Mesendoderm (in vitro differentiated cells): ENCODE data around the gene UQCC3.

Source experiments
- DNase-seq: peaks from one replicate; pipeline ENCODE4 v3.0.0; 2013
- H2AK5ac ChIP-seq: 2 replicates; pipeline ENCODE4 v1.6.1; 2013; ENCODE audit warnings: low read length, inconsistent platforms
- H2BK120ac ChIP-seq: 2 replicates; pipeline ENCODE4 v1.6.1; 2013; ENCODE audit warnings: low read depth, mild to moderate bottlenecking, low read length, moderate library complexity, mixed read lengths
- H2BK15ac ChIP-seq: replicated peaks from 2 replicates; pipeline ENCODE4 v1.6.1; 2013; ENCODE audit warnings: low read depth, mild to moderate bottlenecking, moderate library complexity
- H2BK5ac ChIP-seq: 2 replicates; pipeline ENCODE4 v1.6.1; 2013; ENCODE audit warnings: low read length, inconsistent platforms
- H3K18ac ChIP-seq: 2 replicates; pipeline ENCODE4 v1.6.1; 2013; ENCODE audit warnings: mild to moderate bottlenecking, low read length, mixed read lengths
- H3K23ac ChIP-seq: one replicate; pipeline ENCODE4 v1.6.1; 2013; ENCODE audit warnings: low read length
- H3K27ac ChIP-seq: 2 replicates; pipeline ENCODE4 v1.5.1; 2013; ENCODE audit warnings: low read depth, mild to moderate bottlenecking, inconsistent platforms, low read length, moderate library complexity
- H3K27me3 ChIP-seq: 2 replicates; pipeline ENCODE4 v1.6.1; 2013; ENCODE audit warnings: low read length, control low read depth, mild to moderate bottlenecking, inconsistent platforms; ENCODE audit not compliant: insufficient read depth, poor library complexity
- H3K36me3 ChIP-seq: 2 replicates; pipeline ENCODE4 v1.6.1; 2013; ENCODE audit warnings: low read length, inconsistent platforms; ENCODE audit not compliant: control insufficient read depth, insufficient read depth
- H3K4ac ChIP-seq: one replicate; pipeline ENCODE4 v1.6.1; 2013; ENCODE audit warnings: low read depth, mild to moderate bottlenecking, low read length, moderate library complexity
- H3K4me1 ChIP-seq: 2 replicates; pipeline ENCODE4 v1.6.1; 2013; ENCODE audit warnings: low read depth, low read length, inconsistent platforms; ENCODE audit not compliant: control insufficient read depth
- H3K4me2 ChIP-seq: 2 replicates; pipeline ENCODE4 v1.6.1; 2013; ENCODE audit warnings: low read length
- H3K4me3 ChIP-seq: 2 replicates; pipeline ENCODE4 v1.5.1; 2013; ENCODE audit warnings: mild to moderate bottlenecking, low read length
- H3K56ac ChIP-seq: one replicate; pipeline ENCODE4 v1.6.1; 2013; ENCODE audit warnings: low read length
- H3K79me1 ChIP-seq: 2 replicates; pipeline ENCODE4 v1.6.1; 2013; ENCODE audit warnings: low read length, inconsistent platforms
- H3K79me2 ChIP-seq: 2 replicates; pipeline ENCODE4 v1.6.1; 2013; ENCODE audit warnings: mild to moderate bottlenecking, low read length; ENCODE audit not compliant: control insufficient read depth, insufficient read depth
- H3K9ac ChIP-seq: 2 replicates; pipeline ENCODE4 v1.6.1; 2013; ENCODE audit warnings: low read length, inconsistent platforms
- H4K5ac ChIP-seq: one replicate; pipeline ENCODE4 v1.6.1; 2013; ENCODE audit warnings: low read length
- H4K8ac ChIP-seq: one replicate; pipeline ENCODE4 v1.6.1; 2013; ENCODE audit warnings: low read depth, mild to moderate bottlenecking, control low read depth, low read length, moderate library complexity
- WGBS: extraction: QIAGEN DNeasy Blood & Tissue Kit; methylation state at CpG from one replicate; pipeline ENCODE4 v1.1.7; 2013; ENCODE audit warnings: low lambda C conversion rate, missing lambda C conversion rate; ENCODE audit not compliant: insufficient coverage; ENCODE audit errors: extremely low coverage; 5-methylcytosine and 5-hydroxymethylcytosine counted together

Gene UQCC3

DNA sequence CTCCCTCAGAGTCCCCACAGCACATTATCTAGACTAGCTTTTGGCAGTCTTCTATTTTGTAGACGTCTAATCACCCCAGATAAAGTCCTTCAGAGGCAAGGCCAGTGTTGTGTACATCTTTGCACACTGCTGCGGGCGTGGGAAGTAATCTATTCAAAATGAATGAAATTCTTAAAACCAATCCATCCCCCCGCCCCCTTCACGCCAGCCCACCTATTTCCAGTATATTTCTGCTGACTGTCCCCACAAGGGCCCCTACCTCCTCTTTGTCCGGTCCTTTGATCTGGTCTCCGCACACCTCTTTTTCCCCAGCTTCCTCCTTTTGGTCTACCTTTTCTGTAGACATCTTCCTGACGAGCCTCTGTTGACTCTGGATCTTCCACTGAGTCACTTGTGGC, 35.4 kb downstream of the UQCC3 start:
- no CpG with 5 or more reads among the region's 8 CpGs for WGBS
- no peak for DNase-seq
- no peaks in the 10 kb centered on the region for H3K27me3 ChIP-seq
- H3K36me3 ChIP-seq = peaks cover 3% of the 10 kb centered on the region
- H3K79me2 ChIP-seq = peaks cover 9% of the 10 kb centered on the region
- H3K56ac ChIP-seq = peak overlapping the region; percentile 91
- H3K9ac ChIP-seq = peak overlapping the region; percentile 94
- peak overlapping the region; percentile 60 for H4K8ac ChIP-seq
- peak overlapping the region; percentile 1 for H3K4ac ChIP-seq
- H3K27ac ChIP-seq = peak overlapping the region; percentile 40
- H2BK120ac ChIP-seq = no peak overlapping the region
- H2AK5ac ChIP-seq = no peak overlapping the region
- H2BK15ac ChIP-seq = no peak overlapping the region
- peak overlapping the region; percentile 99 for H3K4me2 ChIP-seq
- no peak overlapping the region for H3K23ac ChIP-seq
- peak overlapping the region; percentile 49 for H2BK5ac ChIP-seq
- H3K4me3 ChIP-seq = peak overlapping the region; percentile 59
- H3K79me1 ChIP-seq = peaks cover 7% of the 10 kb centered on the region
- no peak overlapping the region for H4K5ac ChIP-seq
- H3K4me1 ChIP-seq = peaks cover 13% of the 10 kb centered on the region
- no peak overlapping the region for H3K18ac ChIP-seq

GRCh38 chr11:62707277-62707861, 35.9 kb downstream of the UQCC3 start, which contains the start of the genes BSCL2 and GNG3:
Gene BSCL2, minus strand, starts transcription at chr11:62707424. Its CDS starts 229 bp downstream, at chr11:62707195.
Gene GNG3, plus strand, starts transcription at chr11:62707676. Its CDS starts 620 bp downstream, at chr11:62708296.
- peak; percentile 100 for DNase-seq

DNA sequence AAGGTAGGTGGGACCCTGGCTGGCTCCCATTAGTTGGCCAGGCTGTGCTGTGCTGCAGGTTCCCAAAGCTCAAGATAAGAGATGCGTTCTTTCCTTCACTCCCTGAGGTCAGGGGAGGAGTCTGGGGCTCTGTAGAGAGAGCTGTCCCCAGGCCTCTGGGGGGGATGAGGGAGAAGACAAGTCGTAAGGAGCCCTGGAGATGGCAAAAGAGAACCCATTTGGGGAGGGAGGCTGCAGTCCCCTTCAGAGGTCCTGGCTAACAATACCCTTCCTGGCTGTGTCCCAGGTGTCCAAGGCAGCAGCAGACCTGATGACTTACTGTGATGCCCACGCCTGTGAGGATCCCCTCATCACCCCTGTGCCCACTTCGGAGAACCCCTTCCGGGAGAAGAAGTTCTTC, 36.9 kb downstream of the UQCC3 start:
- no CpG with 5 or more reads among the region's 5 CpGs for WGBS
- peaks cover 5% of the 10 kb centered on the region for H3K36me3 ChIP-seq
- H2BK15ac ChIP-seq = no peak overlapping the region
- no peaks in the 10 kb centered on the region for H3K27me3 ChIP-seq
- H2BK5ac ChIP-seq = no peak overlapping the region
- H3K9ac ChIP-seq = peak overlapping the region; percentile 94
- H2AK5ac ChIP-seq = peak overlapping the region; percentile 90
- no peak overlapping the region for H4K8ac ChIP-seq
- DNase-seq = peak; percentile 42
- peak overlapping the region; percentile 97 for H3K56ac ChIP-seq
- no peak overlapping the region for H3K4me3 ChIP-seq
- H3K27ac ChIP-seq = no peak overlapping the region
- peaks cover 13% of the 10 kb centered on the region for H3K4me1 ChIP-seq
- no peak overlapping the region for H3K18ac ChIP-seq
- H3K23ac ChIP-seq = no peak overlapping the region
- no peak overlapping the region for H2BK120ac ChIP-seq
- H3K4me2 ChIP-seq = peak overlapping the region; percentile 99
- peak overlapping the region; percentile 87 for H4K5ac ChIP-seq
- peaks cover 7% of the 10 kb centered on the region for H3K79me1 ChIP-seq
- H3K4ac ChIP-seq = no peak overlapping the region
- peaks cover 9% of the 10 kb centered on the region for H3K79me2 ChIP-seq

More at GRCh38 chr11:62707277-62707861, 35.9 kb downstream of the UQCC3 start, which contains the start of the genes BSCL2 and GNG3:
- Histone ChIP-seq H3K79me2 (peaks cover 9% of the 10 kb centered on the region), H3K4me3 (peak within 1 kb of the TSS; percentile 59), H2BK5ac (peak within 1 kb of the TSS; percentile 49), H3K27me3 (no peaks in the 10 kb centered on the region), H3K18ac (no peak within 1 kb of the TSS), H2BK15ac (no peak within 1 kb of the TSS), H3K27ac (peak within 1 kb of the TSS; percentile 40), H3K4me2 (peak within 1 kb of the TSS; percentile 99), H3K36me3 (peaks cover 4% of the 10 kb centered on the region), H3K4ac (peak within 1 kb of the TSS; percentile 1), H4K8ac (peak within 1 kb of the TSS; percentile 60), H2BK120ac (no peak within 1 kb of the TSS), H3K9ac (peak within 1 kb of the TSS; percentile 94), H3K4me1 (peaks cover 13% of the 10 kb centered on the region), H3K23ac (peak within 1 kb of the TSS; percentile 67), H3K56ac (peak within 1 kb of the TSS; percentile 97), H2AK5ac (peak within 1 kb of the TSS; percentile 90), H4K5ac (no peak within 1 kb of the TSS), H3K79me1 (peaks cover 7% of the 10 kb centered on the region)
- WGBS = no CpG with 5 or more reads among the region's 10 CpGs

GRCh38 chr11:62708793-62709192, 37.3 kb downstream of the UQCC3 start:
- WGBS = no CpG with 5 or more reads among the region's 7 CpGs
- H3K4me2 ChIP-seq = peak overlapping the region; percentile 99
- peak overlapping the region; percentile 72 for H3K4me3 ChIP-seq
- H2BK5ac ChIP-seq = peak overlapping the region; percentile 86
- peak overlapping the region; percentile 21 for H3K18ac ChIP-seq
- H2BK120ac ChIP-seq = no peak overlapping the region
- peak overlapping the region; percentile 92 for H2AK5ac ChIP-seq
- peaks cover 5% of the 10 kb centered on the region for H3K36me3 ChIP-seq
- H3K4ac ChIP-seq = peak overlapping the region; percentile 93
- no peak overlapping the region for H4K8ac ChIP-seq
- peaks cover 7% of the 10 kb centered on the region for H3K79me1 ChIP-seq
- peak overlapping the region; percentile 87 for H4K5ac ChIP-seq
- no peak overlapping the region for H2BK15ac ChIP-seq
- H3K23ac ChIP-seq = peak overlapping the region; percentile 72
- peaks cover 13% of the 10 kb centered on the region for H3K4me1 ChIP-seq
- H3K9ac ChIP-seq = peak overlapping the region; percentile 94
- peak overlapping the region; percentile 57 for H3K27ac ChIP-seq
- peak; percentile 62 for DNase-seq
- peak overlapping the region; percentile 97 for H3K56ac ChIP-seq
- peaks cover 9% of the 10 kb centered on the region for H3K79me2 ChIP-seq
- no peaks in the 10 kb centered on the region for H3K27me3 ChIP-seq

- peak overlapping the region; percentile 94 for H3K9ac ChIP-seq
- DNase-seq = peak; percentile 99
- no peak overlapping the region for H2BK15ac ChIP-seq
- peaks cover 7% of the 10 kb centered on the region for H3K79me1 ChIP-seq
- H2BK120ac ChIP-seq = no peak overlapping the region
- no CpG with 5 or more reads among the region's 47 CpGs for WGBS
- H3K27ac ChIP-seq = peak overlapping the region; percentile 87
- H3K36me3 ChIP-seq = peaks cover 5% of the 10 kb centered on the region
- H3K4me3 ChIP-seq = peak overlapping the region; percentile 72
- H3K4me2 ChIP-seq = peak overlapping the region; percentile 99
- peaks cover 9% of the 10 kb centered on the region for H3K79me2 ChIP-seq
- peak overlapping the region; percentile 86 for H2BK5ac ChIP-seq
- H3K23ac ChIP-seq = peak overlapping the region; percentile 72
- peak overlapping the region; percentile 97 for H3K56ac ChIP-seq
- peak overlapping the region; percentile 65 for H3K18ac ChIP-seq
- H2AK5ac ChIP-seq = peak overlapping the region; percentile 92
- peaks cover 13% of the 10 kb centered on the region for H3K4me1 ChIP-seq
- H4K8ac ChIP-seq = no peak overlapping the region
- peak overlapping the region; percentile 93 for H3K4ac ChIP-seq
- no peaks in the 10 kb centered on the region for H3K27me3 ChIP-seq
- H4K5ac ChIP-seq = peak overlapping the region; percentile 96
These were observed 38.0 kb downstream of the UQCC3 start for GRCh38 chr11:62709247-62710000.
